Endothelial cell of umbilical vein (primary cell): ENCODE results near the gene NIPSNAP2. TPM values are rescaled to one million over a fixed set of nuclear protein-coding genes. Genes with fewer than 3 reads are reported as not detected.
"Not testable (repeated sequence)": the region's sequence is repeated elsewhere in the genome, so short reads cannot be mapped to it uniquely, and the experiment has no call there.

Experiments used
- BruUV-seq: library from RNA; stranded (reverse); fragments of 400-500 nt; replicated peaks from 2 replicates; lab custom pipeline; 2021; lab: Mats Ljungman, UMichigan
- CTCF ChIA-PET: fragments of 300-600, 350-600 bp; sonication (Branson Sonifier 250); formaldehyde crosslinking; loops from one replicate; lab custom pipeline; 2021; ENCODE audit warnings: antibody characterized with exemption, inconsistent platforms; lab: Charles Lee
- POLR2A ChIA-PET: fragments of 300-600, 350-600 bp; sonication (Branson Sonifier 250); formaldehyde crosslinking; loops from one replicate; lab custom pipeline; 2021; ENCODE audit warnings: antibody characterized with exemption, inconsistent platforms; lab: Charles Lee
- DNase-seq: peaks from one replicate; pipeline ENCODE4 v3.0.0-alpha.2; 2011; ENCODE audit warnings: low read depth, low spot score
- FAIRE-seq: peaks from 2 replicates; lab custom pipeline; 2011; peaks lifted over from hg19 to GRCh38; lab: Jason Lieb, UNC
- H2AFZ ChIP-seq: 2 replicates; pipeline ENCODE4 v1.6.0; 2012; ENCODE audit warnings: low read depth, low read length, control low read depth, inconsistent platforms
- H3K27ac ChIP-seq: 2 replicates; pipeline ENCODE4 v1.5.1; 2011; ENCODE audit warnings: low read depth, mild to moderate bottlenecking, control low read depth, low read length, moderate library complexity; ENCODE audit not compliant: insufficient read depth
- H3K27me3 ChIP-seq, 2 experiments: 2 replicates each; pipeline versions ENCODE4 v1.6.0 to v1.6.1; 2011; ENCODE audit warnings: low read length in 2 of 2, mixed read lengths in 1 of 2; ENCODE audit not compliant: control insufficient read depth in 2 of 2, insufficient read depth in 2 of 2
- H3K36me3 ChIP-seq, 2 experiments: 2 replicates in 1 of 2; 3 replicates in 1 of 2; pipeline ENCODE4 v1.5.1; 2011; ENCODE audit warnings: low read length in 2 of 2, mild to moderate bottlenecking in 1 of 2, moderate library complexity in 1 of 2; ENCODE audit not compliant: control insufficient read depth in 2 of 2, insufficient read depth in 2 of 2; ENCODE audit errors: extremely low read depth in 1 of 2
- H3K4me1 ChIP-seq: 3 replicates; pipeline ENCODE4 v1.5.1; 2011; ENCODE audit warnings: mild to moderate bottlenecking, low read length; ENCODE audit not compliant: control insufficient read depth, insufficient read depth; ENCODE audit errors: extremely low read depth
- H3K4me2 ChIP-seq: 2 replicates; pipeline ENCODE4 v1.6.1; 2011; ENCODE audit warnings: low read length, control low read depth, mixed read lengths; ENCODE audit not compliant: insufficient read depth
- H3K4me3 ChIP-seq, 3 experiments: fragments of 200-600 bp in 1 of 3; sonication (generic), shearing (Covaris generic) in 1 of 3; replicated peaks in 1 of 3; 2 replicates each; pipeline ENCODE4 v1.5.1; 2011 to 2016; ENCODE audit warnings: control low read depth in 3 of 3, low read length in 3 of 3, mild to moderate bottlenecking in 2 of 3, inconsistent platforms in 1 of 3, low read depth in 1 of 3, moderate library complexity in 1 of 3; ENCODE audit not compliant: insufficient read depth in 1 of 3
- H3K79me2 ChIP-seq: 2 replicates; pipeline ENCODE4 v1.6.0; 2012; ENCODE audit warnings: low read length, inconsistent platforms; ENCODE audit not compliant: control insufficient read depth, insufficient read depth
- H3K9ac ChIP-seq: replicated peaks from 2 replicates; pipeline ENCODE3; 2011; ENCODE audit warnings: low read length, control low read depth; ENCODE audit not compliant: insufficient read depth; ENCODE audit errors: extremely low read depth
- H3K9me1 ChIP-seq: replicated peaks from 3 replicates; pipeline ENCODE4 v1.6.0; 2011; ENCODE audit warnings: mild to moderate bottlenecking, low read length; ENCODE audit not compliant: control insufficient read depth, insufficient read depth; ENCODE audit errors: extremely low read depth
- H3K9me3 ChIP-seq: replicated peaks from 2 replicates; pipeline ENCODE4 v1.5.1; 2012; ENCODE audit warnings: low read length, inconsistent platforms; ENCODE audit not compliant: control insufficient read depth, insufficient read depth
- H4K20me1 ChIP-seq: replicated peaks from 2 replicates; pipeline ENCODE3; 2011; ENCODE audit warnings: mild to moderate bottlenecking, low read length; ENCODE audit not compliant: control insufficient read depth, insufficient read depth; ENCODE audit errors: extremely low read depth
- EZH2 ChIP-seq: IDR thresholded peaks from 2 replicates; pipeline ENCODE4 v1.6.1; 2012; ENCODE audit warnings: borderline replicate concordance, low read depth, mild to moderate bottlenecking, moderate library complexity, low read length, inconsistent platforms; ENCODE audit not compliant: severe bottlenecking
- FOS ChIP-seq: IDR thresholded peaks from 2 replicates; pipeline ENCODE4 v1.6.1; 2011; ENCODE audit warnings: mild to moderate bottlenecking, low read length, moderate library complexity, borderline replicate concordance; ENCODE audit not compliant: insufficient read depth
- GATA2 ChIP-seq: IDR thresholded peaks from 2 replicates; pipeline ENCODE4 v1.7.0; 2011; ENCODE audit warnings: low read depth, mild to moderate bottlenecking, moderate library complexity, mixed read lengths, low read length; ENCODE audit not compliant: insufficient read length, insufficient read depth
- JUN ChIP-seq: IDR thresholded peaks from 2 replicates; pipeline ENCODE4 v1.6.1; 2011; ENCODE audit warnings: borderline replicate concordance, low read depth; ENCODE audit not compliant: insufficient read length, insufficient read depth
- MYC ChIP-seq: IDR thresholded peaks from one replicate; pipeline ENCODE4 v1.6.1; 2011; ENCODE audit warnings: mild to moderate bottlenecking, low read depth, low read length
- POLR2A ChIP-seq: IDR thresholded peaks from 2 replicates; pipeline ENCODE4 v1.6.1; 2012; ENCODE audit warnings: low read depth, mild to moderate bottlenecking, control low read depth, low read length
- POLR2AphosphoS5 ChIP-seq: IDR thresholded peaks from 2 replicates; pipeline ENCODE4 v1.6.1; 2012; ENCODE audit warnings: low read depth, mild to moderate bottlenecking, control low read depth, low read length, moderate library complexity; ENCODE audit not compliant: insufficient read depth
- dilution Hi-C: fragments of 300-500 bp; cut with MboI; formaldehyde crosslinking; loops from one replicate; pipeline ENCODE4 v1.15.0; 2019; ENCODE audit warnings: low sequenced_read_pairs; ENCODE audit not compliant: extremely low pct_ligation_motif_present
- intact Hi-C: fragments of 100-400 bp; cut with micrococcal nuclease; formaldehyde crosslinking; loops from one replicate; pipeline ENCODE4 v1.10.0; 2022
- polyA plus RNA-seq, 4 experiments: library from polyadenylated mRNA; depleted of rRNA in 3 of 4; stranded (reverse) in 3 of 4; unstranded in 1 of 4; fragments of >200 nt; gene quantifications; 2 replicates each; pipeline versions ENCODE4 v1.2.1 to v1.2.3, GENCODE V29; 2011 to 2012; ENCODE audit warnings: missing spikeins in 1 of 4
- total RNA-seq: library from RNA; stranded (reverse); gene quantifications from 2 replicates; pipeline ENCODE4 v1.2.3, GENCODE V29; 2021
- TF ChIP-seq, protein P1 (sequence below), 2 donors: IDR thresholded peaks; 1 replicate in 1 of 2; 2 replicates in 1 of 2; pipeline ENCODE4 v1.5.1; 2011; ENCODE audit warnings: low read length in 2 of 2, mild to moderate bottlenecking in 2 of 2, moderate library complexity in 2 of 2, control low read depth in 1 of 2, inconsistent platforms in 1 of 2, low read depth in 1 of 2; ENCODE audit not compliant: insufficient read depth in 1 of 2; ENCODE audit errors: extremely low read depth in 1 of 2
- TF ChIP-seq, protein P2 (sequence below): IDR thresholded peaks from 2 replicates; pipeline ENCODE4 v1.6.1; 2011; ENCODE audit not compliant: insufficient read depth, insufficient read length

Gene NIPSNAP2
- total and polyA plus RNA-seq, 2 donors (not counting 3 experiments of a cell fraction or from before 2014, with no cell fraction given): 29.7 to 50.5 TPM

DNA sequence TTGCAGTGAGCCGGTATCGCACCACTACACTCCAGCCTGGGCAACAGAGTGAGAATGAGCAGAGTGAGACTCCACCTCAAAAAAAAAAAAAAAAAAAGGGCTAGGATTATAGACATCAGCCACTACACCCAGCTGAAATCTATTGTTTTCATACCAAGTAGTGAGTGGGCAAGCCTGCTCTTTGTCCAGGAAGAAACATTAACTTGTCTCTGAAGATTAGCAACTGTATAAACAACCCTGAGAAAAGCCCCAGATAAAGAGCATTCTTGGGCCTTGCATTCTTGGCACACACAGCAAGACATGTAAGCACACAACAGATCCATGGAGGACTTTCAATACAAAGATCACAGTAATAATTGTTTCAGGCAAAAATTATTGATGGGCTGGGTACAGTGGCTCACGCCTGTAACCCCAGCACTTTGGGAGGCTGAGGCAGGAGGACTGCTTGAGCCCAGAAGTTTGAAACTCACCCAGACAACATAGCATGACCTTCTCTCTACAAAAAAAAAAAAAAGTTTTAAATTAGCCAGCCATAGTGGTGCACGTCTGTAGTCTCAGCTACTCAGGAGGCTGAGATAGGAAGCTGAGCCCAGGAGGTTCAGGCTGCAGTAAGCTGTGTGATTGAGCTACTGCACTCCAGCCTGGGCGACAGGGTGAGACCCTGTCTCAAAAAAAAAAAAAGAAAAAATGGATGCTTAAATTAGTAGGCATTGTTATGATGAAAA, 82.5 kb downstream of the NIPSNAP2 start:
- ChIA-PET POLR2A (interaction anchor here (0.6 to 1.0 kb wide), 3 partner anchors 18 to 37 kb away, joined by 3 to 7 read pairs (median 5); no protein-coding TSS in a partner anchor), CTCF (interaction anchor here (0.6 to 1.5 kb wide), 5 partner anchors 12 to 42 kb away, joined by 3 to 8 read pairs (median 4); no protein-coding TSS in a partner anchor)
- peaks cover 16% of the 10 kb centered on the region for H3K79me2 ChIP-seq
- intact Hi-C loops: loop anchor here (1.0 kb wide), 2 partner anchors 13 to 15 kb away; no protein-coding TSS in a partner anchor
- peak overlapping the region; percentile 48 for H3K4me2 ChIP-seq
- peak overlapping the region; percentile 80 for H3K9ac ChIP-seq
- dilution Hi-C loops: no loop called here
- peak overlapping the region; percentile 94 for H3K27ac ChIP-seq
- TF ChIP-seq, protein P1, sequence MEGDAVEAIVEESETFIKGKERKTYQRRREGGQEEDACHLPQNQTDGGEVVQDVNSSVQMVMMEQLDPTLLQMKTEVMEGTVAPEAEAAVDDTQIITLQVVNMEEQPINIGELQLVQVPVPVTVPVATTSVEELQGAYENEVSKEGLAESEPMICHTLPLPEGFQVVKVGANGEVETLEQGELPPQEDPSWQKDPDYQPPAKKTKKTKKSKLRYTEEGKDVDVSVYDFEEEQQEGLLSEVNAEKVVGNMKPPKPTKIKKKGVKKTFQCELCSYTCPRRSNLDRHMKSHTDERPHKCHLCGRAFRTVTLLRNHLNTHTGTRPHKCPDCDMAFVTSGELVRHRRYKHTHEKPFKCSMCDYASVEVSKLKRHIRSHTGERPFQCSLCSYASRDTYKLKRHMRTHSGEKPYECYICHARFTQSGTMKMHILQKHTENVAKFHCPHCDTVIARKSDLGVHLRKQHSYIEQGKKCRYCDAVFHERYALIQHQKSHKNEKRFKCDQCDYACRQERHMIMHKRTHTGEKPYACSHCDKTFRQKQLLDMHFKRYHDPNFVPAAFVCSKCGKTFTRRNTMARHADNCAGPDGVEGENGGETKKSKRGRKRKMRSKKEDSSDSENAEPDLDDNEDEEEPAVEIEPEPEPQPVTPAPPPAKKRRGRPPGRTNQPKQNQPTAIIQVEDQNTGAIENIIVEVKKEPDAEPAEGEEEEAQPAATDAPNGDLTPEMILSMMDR (IDR thresholded peaks at IDR 0.05; ENCODE audit: extremely low read depth in 1 of 2, insufficient read depth in 1 of 2, low read depth in 1 of 2, low read length in 2 of 2): no peak
- TF ChIP-seq POLR2A (peak; percentile 56), MYC (no peak), GATA2 (peak; percentile 78), EZH2 (no peak), POLR2AphosphoS5 (peak; percentile 86), FOS (no peak), JUN (peak; percentile 19)
- TF ChIP-seq, protein P2, sequence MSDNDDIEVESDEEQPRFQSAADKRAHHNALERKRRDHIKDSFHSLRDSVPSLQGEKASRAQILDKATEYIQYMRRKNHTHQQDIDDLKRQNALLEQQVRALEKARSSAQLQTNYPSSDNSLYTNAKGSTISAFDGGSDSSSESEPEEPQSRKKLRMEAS: no peak
- BruUV-seq: no TSS peak
- DNase-seq (peak; percentile 98), FAIRE-seq (peak; percentile 95)
- H2AFZ ChIP-seq: no peak overlapping the region
- no peaks in the 10 kb centered on the region for H3K9me1 ChIP-seq
- peak overlapping the region in 1 of 3 experiments; percentile 15 for H3K4me3 ChIP-seq
- H3K9me3 ChIP-seq: no peaks in the 10 kb centered on the region
- no peaks in the 10 kb centered on the region for H4K20me1 ChIP-seq
- no peaks in the 10 kb centered on the region for H3K27me3 ChIP-seq
- peaks cover 22% of the 10 kb centered on the region for H3K4me1 ChIP-seq
- no peaks in the 10 kb centered on the region for H3K36me3 ChIP-seq

DNA sequence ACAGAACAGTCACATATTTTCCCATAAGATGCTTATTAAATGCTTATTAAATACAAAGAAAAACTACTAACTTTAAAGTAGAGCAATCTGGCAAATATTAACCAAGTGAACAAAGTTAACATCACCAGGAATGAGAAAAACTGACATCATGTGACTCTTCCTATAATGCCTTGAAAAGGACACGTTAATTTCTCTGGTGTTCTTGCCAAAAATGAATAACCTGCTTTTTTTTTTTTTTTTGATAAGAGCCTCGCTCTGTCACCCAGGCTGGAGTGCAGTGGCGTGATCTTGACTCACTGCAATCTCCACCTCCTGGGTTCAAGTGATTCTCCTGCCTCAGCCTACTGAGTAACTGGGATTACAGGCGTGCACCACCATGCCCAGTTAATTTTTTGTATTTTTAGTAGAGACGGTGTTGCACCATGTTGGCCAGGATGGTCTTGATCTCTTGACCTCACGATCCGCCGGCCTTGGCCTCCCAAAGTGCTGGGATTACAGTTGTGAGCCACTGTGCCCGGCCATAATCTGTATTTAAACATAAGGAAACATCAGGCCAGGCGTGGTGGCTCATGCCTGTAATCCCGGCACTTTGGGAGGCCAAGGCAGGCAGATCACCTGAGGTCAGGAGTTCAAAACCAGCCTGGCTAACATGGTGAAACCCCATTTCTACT, 83.2 kb downstream of the NIPSNAP2 start:
- peaks cover 23% of the 10 kb centered on the region for H3K79me2 ChIP-seq
- H3K9me1 ChIP-seq, dilution Hi-C loops, FAIRE-seq, intact Hi-C loops, DNase-seq, H3K36me3 ChIP-seq, H2AFZ ChIP-seq, H3K27me3 ChIP-seq, BruUV-seq, H4K20me1 ChIP-seq, H3K9me3 ChIP-seq: not testable (repeated sequence)
- peak overlapping the region; percentile 94 for H3K27ac ChIP-seq
- ChIA-PET CTCF (interaction anchor here (0.6 to 1.5 kb wide), 5 partner anchors 13 to 43 kb away, joined by 3 to 8 read pairs (median 4); no protein-coding TSS in a partner anchor), POLR2A (interaction anchor here (0.6 kb wide), 1 partner anchor 23 kb away, joined by 3 read pairs; no protein-coding TSS in a partner anchor)
- peak overlapping the region; percentile 80 for H3K9ac ChIP-seq
- peak overlapping the region; percentile 48 for H3K4me2 ChIP-seq
- peak overlapping the region in 1 of 3 experiments; percentile 15 for H3K4me3 ChIP-seq
- H3K4me1 ChIP-seq: peaks cover 26% of the 10 kb centered on the region
